GM19099 (cell line): Measurements from ENCODE around the gene ZNF469.

Experiments
- POLR2A ChIP-seq: IDR thresholded peaks from 3 replicates; pipeline ENCODE4 v1.6.1; 2011; ENCODE audit warnings: low read depth; ENCODE audit not compliant: insufficient read length; ENCODE audit errors: extremely low read depth

Gene ZNF469

GRCh38 chr16:88365244-88365865 is 17.4 kb upstream of the ZNF469 start:
- no peak for TF ChIP-seq POLR2A

GRCh38 chr16:88366032-88366703 is 16.6 kb upstream of the ZNF469 start:
- no peak for TF ChIP-seq POLR2A

GRCh38 chr16:88366704-88367047 is 16.1 kb upstream of the ZNF469 start:
- TF ChIP-seq POLR2A: no peak

GRCh38 chr16:88367560-88367959 is 15.2 kb upstream of the ZNF469 start:
- no peak for TF ChIP-seq POLR2A

- no peak for TF ChIP-seq POLR2A
Measured at GRCh38 chr16:88368036-88368435, 14.7 kb upstream of the ZNF469 start.

- TF ChIP-seq POLR2A: no peak
Measured at GRCh38 chr16:88368994-88369393, 13.8 kb upstream of the ZNF469 start.

GRCh38 chr16:88369447-88370008 is 13.2 kb upstream of the ZNF469 start:
- no peak for TF ChIP-seq POLR2A

GRCh38 chr16:88370365-88370764 is 12.4 kb upstream of the ZNF469 start:
- no peak for TF ChIP-seq POLR2A

GRCh38 chr16:88372522-88372921 is 10.2 kb upstream of the ZNF469 start:
- no peak for TF ChIP-seq POLR2A

- no peak for TF ChIP-seq POLR2A
Measured at GRCh38 chr16:88373211-88373610, 9.5 kb upstream of the ZNF469 start.

- no peak for TF ChIP-seq POLR2A
Measured at GRCh38 chr16:88373927-88374492, 8.7 kb upstream of the ZNF469 start.

GRCh38 chr16:88374736-88375135 is 8.0 kb upstream of the ZNF469 start:
- no peak for TF ChIP-seq POLR2A

GRCh38 chr16:88375236-88375975 is 7.4 kb upstream of the ZNF469 start:
- TF ChIP-seq POLR2A: no peak

GRCh38 chr16:88375996-88376834 is 6.5 kb upstream of the ZNF469 start:
- no peak for TF ChIP-seq POLR2A
